ENCODE data around the gene QKI. TPM values are rescaled to one million over a fixed set of nuclear protein-coding genes. Genes with fewer than 3 reads are reported as not detected.

QKI gene
- polyA plus RNA-seq, 1 donor (not counting 4 experiments of a cell fraction or from before 2014, with no cell fraction given): 53.3 TPM

- no peaks in the 10 kb centered on the region for H4K20me1 ChIP-seq (ENCODE audit: control insufficient read depth, extremely low read depth, insufficient read depth, low read length)
- no peak for DNase-seq (ENCODE audit: low read depth, low spot score)
- dilution Hi-C loops (cut with MboI; ENCODE audit: extremely low pct_ligation_motif_present, low sequenced_read_pairs): no loop called here
- peaks cover 0 to under 1% of the 10 kb centered on the region in 2 experiments for H3K36me3 ChIP-seq (ENCODE audit: control insufficient read depth in 2 of 2, extremely low read depth in 1 of 2, insufficient read depth in 2 of 2, low read length in 2 of 2)
- H3K4me3 ChIP-seq (ENCODE audit: control insufficient read depth in 2 of 3, extremely low read depth in 1 of 3, insufficient read depth in 2 of 3, low read depth in 1 of 3, low read length in 3 of 3): no peak overlapping the region
- FAIRE-seq: no peak
- no peaks in the 10 kb centered on the region for H3K27me3 ChIP-seq (ENCODE audit: control insufficient read depth, extremely low read depth, insufficient read depth, low read length)
- no peaks in the 10 kb centered on the region for H3K79me2 ChIP-seq (ENCODE audit: control insufficient read depth, insufficient read depth, low read length)
- no peaks in the 10 kb centered on the region for H3K9me3 ChIP-seq (ENCODE audit: control insufficient read depth, low read depth, low read length)
- H3K4me1 ChIP-seq (ENCODE audit: control insufficient read depth, extremely low read depth, insufficient read depth, low read length): peaks cover 9% of the 10 kb centered on the region
- H3K9me1 ChIP-seq (ENCODE audit: control insufficient read depth, extremely low read depth, insufficient read depth, low read length): no peaks in the 10 kb centered on the region
- H3K9ac ChIP-seq (ENCODE audit: control insufficient read depth, extremely low read depth, insufficient read depth, low read length): no peak overlapping the region
- H2AFZ ChIP-seq (ENCODE audit: control insufficient read depth, low read length): no peak overlapping the region
- H3K27ac ChIP-seq (ENCODE audit: control insufficient read depth, insufficient read depth, low read length): no peak overlapping the region
- H3K4me2 ChIP-seq (ENCODE audit: control insufficient read depth, extremely low read depth, insufficient read depth, low read depth, low read length): no peak overlapping the region
- TF ChIP-seq CTCF (optimal IDR thresholded peaks at IDR 0.05 in 1 of 3, IDR thresholded peaks at IDR 0.05 in 1 of 3, conservative IDR thresholded peaks at IDR 0.05 in 1 of 3; ENCODE audit: extremely low read depth in 1 of 3, insufficient read depth in 2 of 3, low read length in 3 of 3) (no peak), EZH2 (IDR thresholded peaks at IDR 0.05; ENCODE audit: low read length) (no peak)
These were observed 161.6 kb downstream of the QKI start for GRCh38 chr6:163576114-163576513.

- Histone ChIP-seq H3K36me3 (ENCODE audit: control insufficient read depth in 2 of 2, extremely low read depth in 1 of 2, insufficient read depth in 2 of 2, low read length in 2 of 2) (no peaks in the 10 kb centered on the region), H3K4me2 (ENCODE audit: control insufficient read depth, extremely low read depth, insufficient read depth, low read depth, low read length) (no peak overlapping the region), H3K27me3 (ENCODE audit: control insufficient read depth, extremely low read depth, insufficient read depth, low read length) (no peaks in the 10 kb centered on the region), H3K9ac (ENCODE audit: control insufficient read depth, extremely low read depth, insufficient read depth, low read length) (no peak overlapping the region), H3K9me1 (ENCODE audit: control insufficient read depth, extremely low read depth, insufficient read depth, low read length) (no peaks in the 10 kb centered on the region), H3K27ac (ENCODE audit: control insufficient read depth, insufficient read depth, low read length) (no peak overlapping the region), H3K4me3 (ENCODE audit: control insufficient read depth in 2 of 3, extremely low read depth in 1 of 3, insufficient read depth in 2 of 3, low read depth in 1 of 3, low read length in 3 of 3) (no peak overlapping the region), H3K9me3 (ENCODE audit: control insufficient read depth, low read depth, low read length) (no peaks in the 10 kb centered on the region), H3K4me1 (ENCODE audit: control insufficient read depth, extremely low read depth, insufficient read depth, low read length) (peaks cover 9% of the 10 kb centered on the region), H4K20me1 (ENCODE audit: control insufficient read depth, extremely low read depth, insufficient read depth, low read length) (no peaks in the 10 kb centered on the region), H3K79me2 (ENCODE audit: control insufficient read depth, insufficient read depth, low read length) (no peaks in the 10 kb centered on the region), H2AFZ (ENCODE audit: control insufficient read depth, low read length) (no peak overlapping the region)
- DNase-seq (ENCODE audit: low read depth, low spot score) (no peak), FAIRE-seq (no peak)
- dilution Hi-C loops (cut with MboI; ENCODE audit: extremely low pct_ligation_motif_present, low sequenced_read_pairs): no loop called here
- no peak for TF ChIP-seq EZH2 (IDR thresholded peaks at IDR 0.05; ENCODE audit: low read length)
- TF ChIP-seq CTCF (optimal IDR thresholded peaks at IDR 0.05 in 1 of 3, IDR thresholded peaks at IDR 0.05 in 1 of 3, conservative IDR thresholded peaks at IDR 0.05 in 1 of 3; ENCODE audit: extremely low read depth in 1 of 3, insufficient read depth in 2 of 3, low read length in 3 of 3): no peak
These were observed 162.9 kb downstream of the QKI start for GRCh38 chr6:163577404-163577803.

Measured in keratinocyte (primary cell).